Duodenal mucosa (tissue), 2 donors: ENCODE results near the gene RGS11.
A peak's percentile ranks its signal among the peaks of the same experiment; 100 is the strongest.

Experiments used
- H3K27ac ChIP-seq: one replicate; pipeline ENCODE4 v1.7.0; 2013; ENCODE audit warnings: low read depth, low read length
- H3K27me3 ChIP-seq, 2 donors: one replicate each; pipeline ENCODE4 v1.7.0; 2013; ENCODE audit warnings: low read length in 2 of 2, control low read depth in 1 of 2; ENCODE audit not compliant: insufficient read depth in 2 of 2, control insufficient read depth in 1 of 2
- H3K36me3 ChIP-seq, 2 donors: one replicate each; pipeline ENCODE4 v1.7.0; 2013; ENCODE audit warnings: low read length in 2 of 2, control low read depth in 1 of 2; ENCODE audit not compliant: insufficient read depth in 2 of 2, control insufficient read depth in 1 of 2
- H3K4me1 ChIP-seq, 2 donors: one replicate each; pipeline ENCODE4 v1.7.0; 2013; ENCODE audit warnings: low read length in 2 of 2, control low read depth in 1 of 2; ENCODE audit not compliant: insufficient read depth in 2 of 2, control insufficient read depth in 1 of 2
- H3K4me3 ChIP-seq, 2 donors: one replicate each; pipeline ENCODE4 v1.7.0; 2013; ENCODE audit warnings: low read length in 2 of 2, low read depth in 1 of 2
- H3K9ac ChIP-seq, 2 donors: one replicate each; pipeline ENCODE4 v1.7.0; 2013; ENCODE audit warnings: low read length in 2 of 2, low read depth in 1 of 2
- H3K9me3 ChIP-seq, 2 donors: one replicate each; pipeline ENCODE4 v1.7.0; 2013; ENCODE audit warnings: low read length in 2 of 2, control low read depth in 1 of 2; ENCODE audit not compliant: control insufficient read depth in 1 of 2

Gene RGS11

GRCh38 chr16:275786-276232, at the start of gene RGS11:
Gene RGS11, minus strand, starts transcription at chr16:275944. Its CDS starts 33 bp downstream, at chr16:275911.
- H3K9ac ChIP-seq: peak within 1 kb of the TSS in 1 of 2 donors; percentile 18
- H3K27ac ChIP-seq: no peak within 1 kb of the TSS
- H3K9me3 ChIP-seq: no peaks in the 10 kb centered on the region
- no peaks in the 10 kb centered on the region for H3K36me3 ChIP-seq
- H3K27me3 ChIP-seq: peaks cover 0 to 3% of the 10 kb centered on the region in 2 donors
- H3K4me1 ChIP-seq: peaks cover 10 to 25% of the 10 kb centered on the region in 2 donors
- peak within 1 kb of the TSS; percentile 20 to 59 for H3K4me3 ChIP-seq

GRCh38 chr16:324451-325334, 48.9 kb upstream of the RGS11 start:
- H3K27ac ChIP-seq: peak overlapping the region; percentile 18
- no peaks in the 10 kb centered on the region for H3K9me3 ChIP-seq
- H3K4me3 ChIP-seq: peak overlapping the region; percentile 39 to 40
- peak overlapping the region in 1 of 2 donors; percentile 17 for H3K9ac ChIP-seq
- H3K36me3 ChIP-seq: peaks cover under 1 to 1% of the 10 kb centered on the region in 2 donors
- H3K27me3 ChIP-seq: no peaks in the 10 kb centered on the region
- peaks cover 20 to 29% of the 10 kb centered on the region in 2 donors for H3K4me1 ChIP-seq

DNA sequence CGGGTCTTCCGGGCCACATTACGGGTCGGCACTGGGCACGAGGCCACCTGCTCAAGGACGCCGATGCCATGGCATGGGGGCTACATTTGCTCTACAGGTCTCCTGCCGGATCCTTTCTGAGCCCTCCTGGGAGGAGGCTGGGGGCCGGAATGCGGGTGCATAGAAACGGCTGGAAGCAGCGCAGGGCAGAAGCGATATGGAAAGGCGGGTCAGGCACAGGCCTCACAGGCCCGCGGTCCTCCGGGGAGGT, 48.4 kb upstream of the RGS11 start:
- Histone ChIP-seq H3K4me3 (no peak overlapping the region), H3K27ac (no peak overlapping the region), H3K4me1 (peaks cover 20 to 29% of the 10 kb centered on the region in 2 donors)

GRCh38 chr16:322476-323143, 46.9 kb upstream of the RGS11 start:
- peaks cover 10 to 19% of the 10 kb centered on the region in 2 donors for H3K36me3 ChIP-seq
- no peak overlapping the region for H3K4me3 ChIP-seq
- H3K9me3 ChIP-seq: no peaks in the 10 kb centered on the region
- H3K4me1 ChIP-seq: peaks cover 16 to 22% of the 10 kb centered on the region in 2 donors
- no peaks in the 10 kb centered on the region for H3K27me3 ChIP-seq
- no peak overlapping the region for H3K9ac ChIP-seq
- H3K27ac ChIP-seq: no peak overlapping the region

More for the DNA sequence above, 48.4 kb upstream of the RGS11 start:
- Histone ChIP-seq H3K27me3 (no peaks in the 10 kb centered on the region), H3K9me3 (no peaks in the 10 kb centered on the region), H3K36me3 (peaks cover 6 to 7% of the 10 kb centered on the region in 2 donors), H3K9ac (no peak overlapping the region)

DNA sequence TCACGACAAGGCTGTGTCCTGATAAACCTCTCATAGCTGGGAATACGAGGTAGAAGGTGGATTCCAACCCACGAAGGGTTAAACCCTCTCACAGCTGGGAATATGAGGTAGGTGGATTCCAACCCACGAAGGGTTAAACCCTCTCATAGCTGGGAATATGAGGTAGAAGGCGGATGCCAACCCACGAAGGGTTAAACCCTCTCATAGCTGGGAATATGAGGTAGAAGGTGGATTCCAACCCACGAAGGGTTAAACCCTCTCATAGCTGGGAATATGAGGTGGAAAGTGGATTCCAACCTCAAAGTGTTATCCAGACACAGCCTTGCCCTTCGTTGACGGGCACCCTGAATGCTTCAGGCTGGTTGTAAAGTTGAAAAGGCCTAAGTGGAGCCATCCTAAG, 45.8 kb upstream of the RGS11 start:
- Histone ChIP-seq H3K4me3 (no peak overlapping the region), H3K4me1 (peaks cover 8 to 16% of the 10 kb centered on the region in 2 donors), H3K9ac (no peak overlapping the region), H3K27ac (no peak overlapping the region), H3K27me3 (no peaks in the 10 kb centered on the region), H3K9me3 (no peaks in the 10 kb centered on the region), H3K36me3 (peaks cover 10 to 19% of the 10 kb centered on the region in 2 donors)

DNA sequence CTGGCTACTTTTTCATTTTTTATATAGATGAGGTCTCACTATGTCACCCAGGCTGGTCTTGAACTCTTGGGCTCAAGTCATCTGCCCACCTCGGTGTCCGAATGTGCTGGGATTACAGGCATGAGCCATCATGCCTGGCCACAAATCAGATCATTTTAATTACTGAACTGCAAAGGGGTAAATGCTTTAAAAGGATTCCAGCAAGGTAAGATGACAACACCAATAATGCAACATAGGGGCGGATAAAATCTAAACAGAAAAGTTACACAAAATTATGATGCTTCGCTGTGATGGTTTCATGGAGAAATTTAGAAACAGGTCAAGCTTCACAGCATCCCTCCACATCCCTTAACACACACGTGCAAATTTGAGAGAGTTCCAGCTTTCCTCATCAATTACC, 44.5 kb upstream of the RGS11 start:
- Histone ChIP-seq H3K36me3 (peaks cover 10 to 19% of the 10 kb centered on the region in 2 donors), H3K9me3 (no peaks in the 10 kb centered on the region), H3K4me3 (no peak overlapping the region)

GRCh38 chr16:318628-319027, 42.9 kb upstream of the RGS11 start:
- Histone ChIP-seq H3K4me1 (no peaks in the 10 kb centered on the region), H3K36me3 (peaks cover 17 to 34% of the 10 kb centered on the region in 2 donors), H3K27ac (no peak overlapping the region), H3K9ac (no peak overlapping the region), H3K4me3 (no peak overlapping the region), H3K27me3 (no peaks in the 10 kb centered on the region), H3K9me3 (no peaks in the 10 kb centered on the region)

More for the DNA sequence above, 44.5 kb upstream of the RGS11 start:
- Histone ChIP-seq H3K4me1 (peaks cover 1 to 8% of the 10 kb centered on the region in 2 donors), H3K9ac (no peak overlapping the region), H3K27ac (no peak overlapping the region), H3K27me3 (no peaks in the 10 kb centered on the region)

- H3K27ac ChIP-seq: no peak overlapping the region
- H3K27me3 ChIP-seq: no peaks in the 10 kb centered on the region
- H3K36me3 ChIP-seq: peaks cover 19 to 43% of the 10 kb centered on the region in 2 donors
- H3K4me3 ChIP-seq: no peak overlapping the region
- H3K9ac ChIP-seq: no peak overlapping the region
- no peaks in the 10 kb centered on the region for H3K9me3 ChIP-seq
- no peaks in the 10 kb centered on the region for H3K4me1 ChIP-seq
These were observed 41.8 kb upstream of the RGS11 start for GRCh38 chr16:317583-317982.

DNA sequence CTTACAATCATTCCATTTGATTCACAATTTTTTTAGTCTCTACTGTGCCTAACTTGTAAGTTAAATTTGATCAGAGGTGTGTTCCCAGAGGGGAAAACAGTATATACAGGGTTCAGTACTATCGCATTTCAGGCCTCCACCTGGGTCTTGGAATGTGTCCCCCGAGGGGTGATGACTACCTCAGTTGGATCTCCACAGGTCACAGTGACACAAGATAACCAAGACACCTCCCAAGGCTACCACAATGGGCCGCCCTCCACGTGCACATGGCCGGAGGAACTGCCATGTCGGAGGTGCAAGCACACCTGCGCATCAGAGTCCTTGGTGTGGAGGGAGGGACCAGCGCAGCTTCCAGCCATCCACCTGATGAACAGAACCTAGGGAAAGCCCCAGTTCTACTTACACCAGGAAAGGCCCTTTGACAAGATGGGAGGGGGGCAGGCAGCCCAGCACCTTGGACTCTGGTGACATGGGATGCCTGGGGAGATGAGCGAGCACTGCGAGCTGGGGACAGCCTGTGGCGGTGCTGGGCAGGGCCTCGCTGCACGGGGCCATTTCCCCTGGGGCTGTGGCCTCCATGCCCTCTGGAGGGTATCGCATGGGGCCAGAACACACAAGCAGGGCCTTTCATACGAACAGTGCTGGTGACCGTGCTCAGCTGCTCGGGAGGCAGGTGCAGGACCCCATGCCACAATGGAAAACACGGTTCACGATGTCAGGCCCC, 41.2 kb upstream of the RGS11 start:
- Histone ChIP-seq H3K9me3 (no peaks in the 10 kb centered on the region), H3K4me3 (no peak overlapping the region), H3K9ac (no peak overlapping the region), H3K27ac (no peak overlapping the region), H3K27me3 (no peaks in the 10 kb centered on the region), H3K4me1 (no peaks in the 10 kb centered on the region), H3K36me3 (peaks cover 19 to 48% of the 10 kb centered on the region in 2 donors)
